NOMO-1 treated with DMSO at 0.1 percent for 48 hours (cell line): ENCODE results near the gene CISH.

ENCODE experiments used
- DNase-seq: peaks from one replicate; lab custom pipeline; 2025; ENCODE audit not compliant: unreplicated experiment; lab: John Stamatoyannopoulos, UW

The CISH gene

GRCh38 chr3:50611464-50612233 lies at the start of gene CISH:
TSS of gene CISH (minus strand) at chr3:50611774. CDS start at chr3:50611650, 124 bp downstream.
- peak; percentile 98 for DNase-seq

GRCh38 chr3:50660386-50660785 lies 48.8 kb upstream of the CISH start:
- no peak for DNase-seq

- no peak for DNase-seq
Observed at GRCh38 chr3:50658831-50659230, 47.3 kb upstream of the CISH start.

- DNase-seq = no peak
Observed at GRCh38 chr3:50658416-50658815, 46.8 kb upstream of the CISH start.

GRCh38 chr3:50657816-50658215 lies 46.2 kb upstream of the CISH start:
- no peak for DNase-seq

GRCh38 chr3:50657407-50657806 lies 45.8 kb upstream of the CISH start:
- DNase-seq = no peak

- DNase-seq = no peak
Observed at GRCh38 chr3:50656417-50657195, 45.0 kb upstream of the CISH start.

GRCh38 chr3:50655009-50655830 lies 43.6 kb upstream of the CISH start:
- DNase-seq = no peak

GRCh38 chr3:50653937-50654595 lies 42.5 kb upstream of the CISH start:
- DNase-seq = no peak

GRCh38 chr3:50652709-50653108 lies 41.1 kb upstream of the CISH start:
- DNase-seq = peak; percentile 9

- no peak for DNase-seq
Observed at GRCh38 chr3:50651920-50652529, 40.5 kb upstream of the CISH start.

- DNase-seq = no peak
Observed at GRCh38 chr3:50651445-50651844, 39.9 kb upstream of the CISH start.

GRCh38 chr3:50650018-50650417 lies 38.4 kb upstream of the CISH start:
- DNase-seq = no peak

GRCh38 chr3:50649451-50649931 lies 37.9 kb upstream of the CISH start:
- no peak for DNase-seq

- DNase-seq = no peak
Observed at GRCh38 chr3:50648944-50649343, 37.4 kb upstream of the CISH start.

GRCh38 chr3:50648313-50648712 lies 36.7 kb upstream of the CISH start:
- no peak for DNase-seq

GRCh38 chr3:50645378-50645777 lies 33.8 kb upstream of the CISH start:
- no peak for DNase-seq

GRCh38 chr3:50644561-50644960 lies 33.0 kb upstream of the CISH start:
- DNase-seq = no peak

GRCh38 chr3:50642382-50642781 lies 30.8 kb upstream of the CISH start:
- DNase-seq = no peak

- no peak for DNase-seq
Observed at GRCh38 chr3:50639055-50639494, 27.5 kb upstream of the CISH start.
